Skeletal muscle tissue (tissue), 4 donors: ENCODE results near the gene TMEM41B. TPM values are rescaled to one million over a fixed set of nuclear protein-coding genes. Genes with fewer than 3 reads are reported as not detected.
"Not testable (repeated sequence)": the region's sequence is repeated elsewhere in the genome, so short reads cannot be mapped to it uniquely, and the experiment has no call there.

ENCODE experiments used
- H3K27ac ChIP-seq: one replicate; pipeline ENCODE4 v1.7.0; 2013; ENCODE audit warnings: mild to moderate bottlenecking, low read depth, low read length, inconsistent platforms
- H3K27me3 ChIP-seq, 3 donors: one replicate each; pipeline ENCODE4 v1.7.0; 2013; ENCODE audit warnings: low read length in 3 of 3; ENCODE audit not compliant: control insufficient read depth in 3 of 3, insufficient read depth in 3 of 3
- H3K36me3 ChIP-seq, 3 donors: one replicate each; pipeline ENCODE4 v1.7.0; 2013; ENCODE audit warnings: low read length in 3 of 3; ENCODE audit not compliant: control insufficient read depth in 3 of 3, insufficient read depth in 3 of 3
- H3K4me1 ChIP-seq, 3 donors: one replicate each; pipeline ENCODE4 v1.7.0; 2013; ENCODE audit warnings: low read length in 3 of 3, mild to moderate bottlenecking in 3 of 3; ENCODE audit not compliant: control insufficient read depth in 3 of 3, insufficient read depth in 3 of 3
- H3K4me3 ChIP-seq, 3 donors: one replicate each; pipeline ENCODE4 v1.7.0; 2013; ENCODE audit warnings: low read length in 3 of 3
- H3K9ac ChIP-seq, 3 donors: one replicate each; pipeline ENCODE4 v1.7.0; 2013; ENCODE audit warnings: low read length in 3 of 3, mild to moderate bottlenecking in 3 of 3, moderate library complexity in 2 of 3, low read depth in 1 of 3
- H3K9me3 ChIP-seq, 3 donors: one replicate each; pipeline ENCODE4 v1.7.0; 2013; ENCODE audit warnings: low read length in 3 of 3; ENCODE audit not compliant: control insufficient read depth in 3 of 3
- total RNA-seq: library from RNA; depleted of rRNA; stranded (reverse); fragments of >200 nt; gene quantifications from one replicate; pipeline ENCODE4 v1.2.3, GENCODE V29; 2014
- donor health status: Osteomylitis.

TMEM41B gene
- total RNA-seq, 1 donor from 2014 or later: 23.0 TPM

- Histone ChIP-seq H3K4me3 (no peak overlapping the region), H3K9ac (no peak overlapping the region)
Observed at GRCh38 chr11:9332655-9333054, 18.3 kb upstream of the TMEM41B start.

GRCh38 chr11:9330387-9331384, 16.3 kb upstream of the TMEM41B start:
- H3K4me3 ChIP-seq: no peak overlapping the region
- H3K9ac ChIP-seq: no peak overlapping the region
- H3K36me3 ChIP-seq: no peaks in the 10 kb centered on the region
- H3K9me3 ChIP-seq: no peaks in the 10 kb centered on the region
- H3K27me3 ChIP-seq: no peaks in the 10 kb centered on the region
- no peak overlapping the region for H3K27ac ChIP-seq
- no peaks in the 10 kb centered on the region for H3K4me1 ChIP-seq

More at GRCh38 chr11:9332655-9333054, 18.3 kb upstream of the TMEM41B start:
- H3K36me3 ChIP-seq: no peaks in the 10 kb centered on the region
- H3K4me1 ChIP-seq: no peaks in the 10 kb centered on the region
- no peaks in the 10 kb centered on the region for H3K27me3 ChIP-seq
- H3K9me3 ChIP-seq: no peaks in the 10 kb centered on the region
- no peak overlapping the region for H3K27ac ChIP-seq

GRCh38 chr11:9320047-9320446, 5.7 kb upstream of the TMEM41B start:
- no peak overlapping the region for H3K9ac ChIP-seq
- peaks cover 0 to 6% (median 4%) of the 10 kb centered on the region in 3 donors for H3K27me3 ChIP-seq
- H3K9me3 ChIP-seq: no peaks in the 10 kb centered on the region
- peaks cover 3% of the 10 kb centered on the region in 3 donors for H3K4me1 ChIP-seq
- no peak overlapping the region for H3K27ac ChIP-seq
- H3K36me3 ChIP-seq: no peaks in the 10 kb centered on the region
- no peak overlapping the region for H3K4me3 ChIP-seq

- not testable (repeated sequence) for H3K4me1 ChIP-seq, H3K27me3 ChIP-seq, H3K27ac ChIP-seq, H3K4me3 ChIP-seq, H3K9me3 ChIP-seq, H3K9ac ChIP-seq, H3K36me3 ChIP-seq
Observed at GRCh38 chr11:9319377-9320001, 5.1 kb upstream of the TMEM41B start.

GRCh38 chr11:9318442-9319376, 4.3 kb upstream of the TMEM41B start:
- H3K27me3 ChIP-seq, H3K27ac ChIP-seq, H3K9ac ChIP-seq, H3K4me3 ChIP-seq, H3K9me3 ChIP-seq, H3K4me1 ChIP-seq, H3K36me3 ChIP-seq: not testable (repeated sequence)

GRCh38 chr11:9316334-9316733, 1.9 kb upstream of the TMEM41B start:
- H3K9ac ChIP-seq: no peak overlapping the region
- H3K4me1 ChIP-seq: peaks cover 8 to 18% (median 13%) of the 10 kb centered on the region in 3 donors
- H3K36me3 ChIP-seq: no peaks in the 10 kb centered on the region
- peaks cover 0 to 6% (median 4%) of the 10 kb centered on the region in 3 donors for H3K27me3 ChIP-seq
- no peak overlapping the region for H3K27ac ChIP-seq
- no peaks in the 10 kb centered on the region for H3K9me3 ChIP-seq
- H3K4me3 ChIP-seq: no peak overlapping the region

DNA sequence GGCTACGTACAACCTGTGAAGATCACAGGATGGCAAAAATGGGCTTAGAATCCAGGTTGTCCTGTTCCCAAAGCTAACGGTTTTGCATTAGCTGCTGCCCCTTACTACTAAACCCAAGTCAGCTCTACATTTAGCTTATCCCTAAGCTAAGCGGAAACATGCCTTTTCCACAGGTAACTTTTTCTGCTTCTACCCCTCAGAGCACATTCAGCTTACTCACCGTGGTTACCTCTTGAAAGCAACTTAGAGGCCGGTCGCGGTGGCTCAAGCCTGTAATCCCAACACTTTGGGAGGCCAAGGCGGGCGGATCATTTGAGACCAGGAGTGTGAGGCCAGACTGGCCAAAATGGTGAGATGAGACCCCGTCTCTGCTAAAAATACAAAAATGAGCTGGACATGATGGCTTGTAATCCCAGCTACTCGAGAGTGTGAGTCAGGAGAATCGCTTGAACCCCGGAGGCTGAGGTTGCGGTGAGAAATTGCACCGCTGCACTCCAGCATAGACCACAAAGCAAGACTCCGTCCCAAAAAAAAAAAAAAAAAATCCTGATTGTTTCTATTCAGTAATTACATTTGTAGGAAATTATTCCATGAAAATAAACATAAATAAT, 790 bp upstream of the TMEM41B start:
- Histone ChIP-seq H3K9ac (peak overlapping the region; percentile 73 to 94 (median 77)), H3K27me3 (peaks cover 0 to 6% (median 4%) of the 10 kb centered on the region in 3 donors), H3K27ac (peak overlapping the region; percentile 89), H3K4me1 (peaks cover 8 to 18% (median 13%) of the 10 kb centered on the region in 3 donors), H3K36me3 (no peaks in the 10 kb centered on the region), H3K9me3 (no peaks in the 10 kb centered on the region), H3K4me3 (peak overlapping the region; percentile 81 to 97 (median 95))

GRCh38 chr11:9313648-9314290, 624 bp downstream of the TMEM41B start:
- H3K9me3 ChIP-seq: no peaks in the 10 kb centered on the region
- H3K27ac ChIP-seq: peak overlapping the region; percentile 89
- peaks cover 0 to 4% (median 0%) of the 10 kb centered on the region in 3 donors for H3K27me3 ChIP-seq
- H3K4me3 ChIP-seq: peak overlapping the region; percentile 81 to 97 (median 92)
- H3K4me1 ChIP-seq: peaks cover 9 to 18% (median 13%) of the 10 kb centered on the region in 3 donors
- no peaks in the 10 kb centered on the region for H3K36me3 ChIP-seq
- H3K9ac ChIP-seq: peak overlapping the region; percentile 79 to 95 (median 94)
